ENCODE measurements around the gene PDE6H.

Gene PDE6H

DNA sequence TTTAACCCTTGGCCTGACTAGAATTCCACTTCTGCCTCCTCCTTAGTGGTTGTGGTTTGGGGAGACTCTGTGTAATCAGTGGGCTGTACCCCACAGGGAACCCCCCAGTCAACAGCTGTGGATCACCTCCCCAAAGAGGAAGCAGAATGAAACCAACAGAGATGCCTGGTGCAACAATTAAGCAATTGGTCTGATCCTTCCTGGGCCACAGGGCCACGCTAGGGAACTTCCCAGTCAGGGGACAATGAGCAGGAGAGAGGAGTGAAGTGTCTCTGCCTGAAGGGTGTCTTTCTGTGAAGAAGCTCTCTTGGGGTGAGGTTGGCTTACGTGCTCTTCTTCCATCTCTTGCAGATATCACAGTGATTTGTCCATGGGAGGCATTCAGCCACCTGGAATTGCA lies 8.2 kb downstream of the PDE6H start:
- H3K4me3 ChIP-seq (replicated peaks; ENCODE audit: low read depth, low read length), result no peak overlapping the region
- TF ChIP-seq, protein P1, sequence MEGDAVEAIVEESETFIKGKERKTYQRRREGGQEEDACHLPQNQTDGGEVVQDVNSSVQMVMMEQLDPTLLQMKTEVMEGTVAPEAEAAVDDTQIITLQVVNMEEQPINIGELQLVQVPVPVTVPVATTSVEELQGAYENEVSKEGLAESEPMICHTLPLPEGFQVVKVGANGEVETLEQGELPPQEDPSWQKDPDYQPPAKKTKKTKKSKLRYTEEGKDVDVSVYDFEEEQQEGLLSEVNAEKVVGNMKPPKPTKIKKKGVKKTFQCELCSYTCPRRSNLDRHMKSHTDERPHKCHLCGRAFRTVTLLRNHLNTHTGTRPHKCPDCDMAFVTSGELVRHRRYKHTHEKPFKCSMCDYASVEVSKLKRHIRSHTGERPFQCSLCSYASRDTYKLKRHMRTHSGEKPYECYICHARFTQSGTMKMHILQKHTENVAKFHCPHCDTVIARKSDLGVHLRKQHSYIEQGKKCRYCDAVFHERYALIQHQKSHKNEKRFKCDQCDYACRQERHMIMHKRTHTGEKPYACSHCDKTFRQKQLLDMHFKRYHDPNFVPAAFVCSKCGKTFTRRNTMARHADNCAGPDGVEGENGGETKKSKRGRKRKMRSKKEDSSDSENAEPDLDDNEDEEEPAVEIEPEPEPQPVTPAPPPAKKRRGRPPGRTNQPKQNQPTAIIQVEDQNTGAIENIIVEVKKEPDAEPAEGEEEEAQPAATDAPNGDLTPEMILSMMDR (IDR thresholded peaks at IDR 0.05; ENCODE audit: low read length, missing control alignments), result no peak
- DNase-seq (ENCODE audit: low read depth), result no peak

DNA sequence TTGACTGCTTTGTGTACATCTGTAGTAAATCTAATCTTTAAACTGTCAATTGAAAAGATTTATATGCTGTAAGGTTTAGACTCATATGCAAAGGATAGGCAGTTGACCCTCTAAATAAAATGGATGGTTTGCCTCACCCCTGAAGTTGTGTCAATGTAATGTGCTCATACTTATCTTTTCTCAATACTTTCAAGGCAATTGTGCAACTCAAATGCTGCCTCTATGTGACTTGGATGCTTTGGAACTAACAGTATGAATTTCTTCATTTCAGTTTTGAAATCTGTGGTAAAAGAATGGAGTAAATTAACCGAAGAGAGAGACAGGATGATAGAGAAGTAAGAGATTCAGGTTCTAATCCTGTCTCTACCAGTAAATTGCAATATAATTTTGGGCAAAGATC lies 9.7 kb downstream of the PDE6H start:
- H3K4me3 ChIP-seq (replicated peaks; ENCODE audit: low read depth, low read length), result no peak overlapping the region
- peak; percentile 52 for DNase-seq (ENCODE audit: low read depth)
- TF ChIP-seq, protein P1 (IDR thresholded peaks at IDR 0.05; ENCODE audit: low read length, missing control alignments), result no peak

DNA sequence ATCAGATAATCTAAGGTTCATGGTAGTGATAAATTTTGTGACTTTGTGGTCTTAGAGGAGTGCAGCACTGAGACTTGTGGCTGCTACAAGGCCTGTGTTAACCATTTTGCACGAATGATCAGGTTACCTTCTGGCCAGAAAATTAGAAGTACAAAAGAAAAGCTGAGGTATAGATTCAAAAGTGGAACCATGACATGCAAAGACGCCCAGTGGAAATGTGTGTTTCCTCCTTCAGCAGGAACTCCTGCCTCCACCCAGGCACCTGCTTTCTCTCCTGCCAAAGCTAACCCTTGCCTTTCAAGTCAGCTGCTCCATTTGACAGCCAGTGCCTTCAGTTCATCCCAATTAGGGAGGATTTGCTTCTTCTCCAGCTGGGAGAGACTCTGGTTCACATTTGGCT lies 10.1 kb downstream of the PDE6H start:
- TF ChIP-seq, protein P1 (IDR thresholded peaks at IDR 0.05; ENCODE audit: low read length, missing control alignments), result no peak
- DNase-seq (ENCODE audit: low read depth), result no peak
- no peak overlapping the region for H3K4me3 ChIP-seq (replicated peaks; ENCODE audit: low read depth, low read length)

DNA sequence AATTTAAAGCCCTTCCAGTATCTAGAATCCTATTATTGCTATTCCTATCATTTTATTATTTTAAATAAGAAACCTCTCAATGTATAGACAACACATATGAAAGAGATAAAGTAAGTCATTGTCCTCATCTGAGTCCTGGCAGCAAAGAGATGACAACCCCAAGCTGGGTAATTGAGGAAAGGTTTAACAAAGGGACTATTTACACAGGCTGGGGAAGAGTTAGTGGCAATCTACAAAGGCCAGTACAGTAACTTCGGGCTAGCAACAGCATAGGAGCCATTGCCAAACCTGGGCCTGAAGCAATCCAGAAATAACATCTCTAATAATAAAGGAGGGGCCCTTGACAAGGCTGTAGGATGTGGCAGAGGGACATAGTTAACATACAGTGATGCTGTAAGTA lies 11.2 kb downstream of the PDE6H start:
- DNase-seq (ENCODE audit: low read depth), result no peak
- TF ChIP-seq, protein P1 (IDR thresholded peaks at IDR 0.05; ENCODE audit: low read length, missing control alignments), result no peak
- H3K4me3 ChIP-seq (replicated peaks; ENCODE audit: low read depth, low read length), result no peak overlapping the region

DNA sequence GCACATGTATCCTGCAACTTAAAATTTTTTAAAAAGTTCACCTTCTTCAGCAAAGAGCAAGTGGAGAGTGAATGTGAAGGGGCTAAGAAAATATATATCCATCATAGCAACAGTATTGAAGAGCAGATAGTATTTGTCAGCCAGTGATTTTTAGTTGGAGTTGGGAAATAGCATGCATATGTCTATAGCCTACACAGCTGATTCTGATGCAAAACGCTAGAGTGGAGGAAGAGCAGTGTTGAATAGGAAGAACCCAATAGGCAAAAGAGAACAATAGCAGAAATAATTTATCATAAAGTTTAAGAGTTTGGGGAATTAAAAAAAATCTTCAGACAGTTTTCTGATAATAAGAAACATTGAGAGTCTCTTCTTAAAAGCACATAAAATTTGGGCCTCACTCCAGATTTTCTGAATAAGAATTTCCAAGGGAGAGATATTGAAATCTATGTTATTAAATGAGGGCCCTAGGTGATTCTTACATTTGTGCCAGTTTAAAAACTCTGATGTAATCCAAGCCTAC lies 12.0 kb downstream of the PDE6H start:
- H3K4me3 ChIP-seq (replicated peaks; ENCODE audit: low read depth, low read length), result no peak overlapping the region
- TF ChIP-seq, protein P1 (IDR thresholded peaks at IDR 0.05; ENCODE audit: low read length, missing control alignments), result no peak
- no peak for DNase-seq (ENCODE audit: low read depth)

DNA sequence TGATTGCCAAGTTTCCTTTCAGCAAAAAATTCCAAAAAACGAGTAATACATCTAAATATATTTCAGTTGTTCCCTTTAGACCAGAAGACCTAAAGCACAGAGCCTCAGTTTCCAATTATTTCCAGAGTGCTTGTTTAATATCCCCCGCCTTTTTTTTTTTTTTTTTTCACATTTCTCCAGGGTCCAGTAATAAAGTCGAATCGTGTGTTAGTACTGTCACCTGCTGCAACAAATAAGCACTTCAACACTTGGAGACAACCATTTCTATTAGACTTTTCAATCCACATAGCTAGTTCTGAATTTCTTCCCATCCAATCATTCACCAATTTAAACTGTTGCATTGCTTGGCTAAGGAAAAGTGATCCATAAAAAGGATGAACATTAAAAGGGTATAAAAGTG lies 13.6 kb downstream of the PDE6H start:
- no peak for DNase-seq (ENCODE audit: low read depth)
- TF ChIP-seq, protein P1 (IDR thresholded peaks at IDR 0.05; ENCODE audit: low read length, missing control alignments), result peak; percentile 6
- H3K4me3 ChIP-seq (replicated peaks; ENCODE audit: low read depth, low read length), result no peak overlapping the region

DNA sequence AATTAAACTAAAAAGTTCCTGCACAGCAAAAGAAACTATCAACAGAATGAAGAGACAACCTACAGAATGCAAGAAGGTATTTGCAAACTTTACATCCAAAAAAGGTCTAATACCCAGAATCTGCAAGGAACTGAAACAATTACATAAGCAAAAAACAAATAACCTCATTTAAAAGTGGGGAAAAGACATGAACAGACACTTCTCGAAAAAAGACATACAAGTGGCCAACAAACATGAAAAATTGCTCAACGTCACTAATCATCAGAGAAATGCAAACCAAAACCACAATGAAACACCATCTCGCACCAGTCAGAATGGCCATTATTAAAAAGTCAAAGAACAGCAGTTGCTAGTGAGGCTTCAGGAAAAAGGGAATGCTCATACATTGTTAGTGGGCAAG lies 15.2 kb downstream of the PDE6H start:
- DNase-seq (ENCODE audit: low read depth), result no peak
- TF ChIP-seq, protein P1 (IDR thresholded peaks at IDR 0.05; ENCODE audit: low read length, missing control alignments), result no peak
- no peak overlapping the region for H3K4me3 ChIP-seq (replicated peaks; ENCODE audit: low read depth, low read length)
